GM19035 (cell line): ENCODE results near the gene H19.

ENCODE experiments used
- ATAC-seq: cut with Tn5 transposase; IDR thresholded peaks from one replicate; pipeline ENCODE4 v1.9.1; 2021; ENCODE audit not compliant: unreplicated experiment

H19 gene

DNA sequence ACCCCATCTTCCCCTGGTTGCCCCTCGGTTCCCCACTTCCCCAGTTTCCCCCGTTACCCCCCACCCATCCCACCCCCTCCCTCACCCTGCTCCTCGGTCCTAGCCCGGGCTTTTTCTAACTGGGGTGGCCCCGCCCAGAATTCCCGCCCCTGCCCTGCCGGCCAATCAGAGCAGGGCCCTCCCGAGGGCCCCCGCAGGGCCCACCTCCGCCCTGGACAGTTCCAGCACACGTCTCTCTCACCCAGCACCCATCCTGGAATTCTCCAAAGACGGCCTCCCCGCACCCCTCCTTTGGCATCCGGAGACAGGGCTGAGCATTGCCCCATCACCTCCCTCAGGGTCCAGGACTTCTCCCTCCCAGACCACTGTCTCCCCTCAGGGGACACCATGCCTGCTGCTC is at the start of gene H19:
Gene H19 (minus strand): TSS at position 88 of the 400 bp plus-strand sequence.
- ATAC-seq = no peak

- no peak for ATAC-seq
Measured at GRCh38 chr11:2041963-2042362, 44.3 kb upstream of the H19 start.

DNA sequence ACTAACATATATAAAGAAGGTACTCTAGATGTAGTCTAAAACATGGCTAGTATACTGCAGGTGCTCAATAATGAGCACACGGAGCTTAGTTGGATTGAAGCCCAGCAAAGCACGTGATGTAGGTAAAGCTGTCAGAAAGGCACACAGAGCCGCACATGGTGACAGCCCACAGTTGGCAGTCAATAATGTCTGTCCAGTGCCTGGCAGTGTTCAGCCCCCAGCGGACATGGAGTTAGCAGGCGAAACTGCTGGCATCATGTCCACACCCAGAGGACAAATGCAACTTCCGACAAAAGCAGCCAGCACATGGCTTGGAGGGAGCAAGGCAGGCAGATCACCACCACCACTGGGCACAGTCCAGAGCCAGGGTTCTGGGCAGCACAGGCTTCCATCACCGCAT is 43.5 kb upstream of the H19 start:
- no peak for ATAC-seq

- no peak for ATAC-seq
Measured at GRCh38 chr11:2039198-2039759, 41.6 kb upstream of the H19 start.

DNA sequence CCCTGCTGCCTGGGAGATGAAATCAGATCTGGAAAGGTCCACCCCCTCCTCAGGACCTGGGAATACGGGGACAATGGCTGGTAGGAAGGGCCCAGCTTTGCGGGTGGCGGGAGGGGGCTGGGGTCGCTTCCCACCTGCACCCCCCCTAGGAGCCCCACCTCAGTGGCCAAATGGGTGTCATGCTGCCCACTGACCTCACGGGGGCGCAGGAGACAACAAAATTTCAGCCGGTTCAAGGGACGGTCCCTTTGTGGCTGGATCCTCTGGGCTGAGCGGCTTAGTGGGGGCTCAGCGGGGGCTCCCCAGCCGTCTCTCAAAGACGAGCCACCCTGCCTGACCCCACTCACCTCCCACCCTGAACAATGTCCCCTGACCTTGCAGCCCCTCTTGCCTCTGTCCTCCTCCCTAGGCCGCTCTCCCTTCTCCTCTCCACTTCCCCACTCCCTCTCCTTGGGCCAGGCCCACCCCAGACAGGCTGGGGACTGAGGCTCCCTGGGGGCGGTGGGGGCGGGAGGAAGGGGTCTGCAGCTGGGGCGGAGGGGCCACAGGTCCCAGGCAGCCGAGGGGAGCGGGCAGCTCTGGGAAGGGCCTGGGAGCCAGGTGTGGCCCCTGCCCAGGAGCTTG is 39.3 kb upstream of the H19 start:
- ATAC-seq = no peak

GRCh38 chr11:2035382-2035781 is 37.7 kb upstream of the H19 start:
- ATAC-seq = no peak

DNA sequence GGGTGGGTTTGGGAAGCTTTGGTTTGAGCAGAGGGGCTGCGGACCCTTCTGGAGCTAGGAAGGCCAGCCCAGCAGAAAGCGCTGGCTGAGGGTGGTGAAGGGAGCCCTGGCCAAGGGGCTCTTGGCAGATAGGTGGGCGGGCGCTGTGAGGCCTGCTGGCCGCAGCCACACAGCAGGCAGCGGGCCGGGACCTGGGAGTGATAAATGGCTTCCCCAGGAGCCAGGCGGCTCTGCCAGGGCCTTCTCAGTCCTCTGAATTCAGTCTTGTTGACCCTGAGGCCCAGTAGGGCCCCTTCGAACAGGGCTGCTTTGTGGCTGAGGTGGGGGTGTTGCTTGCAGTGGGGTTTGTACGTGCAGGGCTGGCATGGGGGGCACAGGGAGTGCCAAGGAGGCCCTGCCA is 33.4 kb upstream of the H19 start:
- ATAC-seq = no peak

DNA sequence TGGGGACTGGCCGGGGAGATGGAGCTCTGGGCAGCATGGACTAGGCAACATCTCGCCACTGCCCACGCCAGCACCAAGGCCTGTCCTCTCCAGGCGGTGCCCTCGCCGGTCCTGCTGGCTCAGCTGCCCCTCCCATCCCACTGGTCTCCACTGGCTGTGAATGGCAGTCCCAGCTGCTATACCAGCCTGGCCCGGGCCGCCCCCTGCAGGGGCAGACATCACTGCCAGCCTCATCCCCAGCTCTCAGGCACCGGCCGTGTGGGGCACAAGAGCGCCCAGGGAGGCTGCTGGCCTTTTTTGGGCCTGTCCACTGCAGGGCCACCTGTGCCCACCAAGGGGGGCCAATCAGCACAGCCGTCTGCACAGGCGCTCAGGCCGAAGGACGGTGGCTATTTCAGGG is 30.1 kb upstream of the H19 start:
- ATAC-seq = no peak

DNA sequence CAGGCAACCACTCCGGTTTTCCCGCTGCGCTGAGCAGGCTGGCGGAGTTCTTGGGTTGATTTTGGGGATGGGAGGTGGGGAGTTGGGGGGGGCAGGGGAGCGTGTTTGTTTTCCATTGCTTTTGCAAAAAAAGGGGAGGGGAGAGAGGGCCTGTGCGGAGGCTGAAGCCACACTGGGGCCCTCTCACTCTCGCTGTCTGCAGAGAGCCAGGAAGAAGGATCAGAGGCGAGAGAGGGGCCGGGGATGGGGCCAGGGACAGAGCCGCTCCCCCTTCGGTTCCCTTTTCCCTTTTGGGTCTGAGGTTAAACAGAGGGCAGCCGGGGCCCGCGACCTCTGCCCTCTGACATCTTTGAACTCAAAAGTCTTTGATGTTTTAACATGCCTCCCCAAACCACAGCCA is 17.4 kb upstream of the H19 start:
- no peak for ATAC-seq

DNA sequence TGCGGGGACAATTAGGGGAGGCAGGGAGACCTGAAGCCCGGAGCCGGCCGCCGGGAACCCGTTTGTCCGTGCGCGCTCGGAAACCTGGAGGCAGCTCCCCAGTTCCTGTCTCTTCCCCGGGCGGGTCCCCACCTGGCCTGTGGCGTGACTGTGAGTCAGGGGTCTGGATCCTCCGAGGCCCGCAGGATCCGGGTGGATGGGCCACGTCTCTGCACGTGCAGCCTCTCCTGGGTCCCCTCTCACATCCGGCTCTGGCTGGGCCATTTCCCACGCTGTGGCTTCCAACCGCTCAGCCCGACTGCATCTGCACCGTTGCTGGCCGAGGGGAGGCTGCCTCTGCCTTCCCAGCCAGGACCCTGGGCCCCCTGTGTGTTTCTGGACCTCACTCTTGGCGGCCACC is 14.8 kb upstream of the H19 start:
- no peak for ATAC-seq

DNA sequence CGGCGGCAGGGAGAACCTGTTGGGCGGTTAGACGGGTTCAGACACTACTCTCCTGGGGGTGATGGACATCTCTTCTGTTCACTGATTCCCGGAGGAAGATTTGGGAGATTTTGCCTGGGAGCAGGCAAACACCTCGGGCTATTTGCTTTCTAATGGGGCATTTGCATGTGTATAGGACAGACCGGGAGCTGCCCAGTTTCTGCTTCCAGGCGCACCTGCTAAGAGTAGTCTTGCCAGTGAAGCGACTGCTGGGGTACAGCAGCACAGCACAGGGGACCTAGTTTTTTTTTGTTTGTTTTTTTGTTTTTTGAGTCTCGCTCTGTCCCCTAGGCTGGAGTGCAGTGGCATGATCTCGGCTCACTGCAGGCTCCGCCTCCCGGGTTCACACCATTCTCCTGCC is 6.8 kb upstream of the H19 start:
- no peak for ATAC-seq

GRCh38 chr11:2002807-2003206 is 5.2 kb upstream of the H19 start:
- no peak for ATAC-seq

DNA sequence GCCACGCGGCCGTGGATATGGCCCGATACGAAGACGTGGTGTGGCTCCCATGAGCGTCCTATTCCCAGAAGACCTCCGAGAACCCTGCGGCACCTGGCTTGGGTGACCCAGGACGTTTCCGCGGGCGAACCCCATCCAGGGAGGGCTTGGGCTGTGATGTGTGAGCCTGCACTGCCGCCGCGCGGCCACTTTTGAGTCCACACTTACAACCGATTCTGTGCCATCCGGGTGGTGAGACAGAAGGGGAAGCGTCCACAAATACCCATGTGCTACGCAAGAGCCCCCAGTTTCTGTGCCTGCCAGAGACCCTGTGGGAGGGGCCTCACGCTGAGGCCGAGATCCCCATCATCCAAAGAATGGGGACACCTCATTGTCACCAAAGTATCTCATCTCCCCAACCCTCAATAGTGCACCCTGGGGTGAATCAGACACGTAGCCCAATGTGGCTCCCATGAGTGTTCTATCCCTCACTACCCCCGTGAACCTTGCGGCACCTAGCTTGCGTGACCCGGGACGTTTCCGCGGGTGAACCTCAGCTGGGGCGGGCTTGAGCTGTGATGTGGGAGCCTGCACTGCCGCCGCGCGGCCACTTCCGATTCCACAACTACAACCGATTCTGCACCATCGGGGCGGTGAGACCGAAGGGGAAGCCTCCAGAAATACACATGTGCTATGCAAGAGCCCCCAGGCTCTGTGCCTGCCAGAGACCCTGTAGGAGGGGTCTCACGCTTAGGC is 4.6 kb upstream of the H19 start:
- no peak for ATAC-seq

- ATAC-seq = no peak
Measured at GRCh38 chr11:1998861-1999260, 1.2 kb upstream of the H19 start.

DNA sequence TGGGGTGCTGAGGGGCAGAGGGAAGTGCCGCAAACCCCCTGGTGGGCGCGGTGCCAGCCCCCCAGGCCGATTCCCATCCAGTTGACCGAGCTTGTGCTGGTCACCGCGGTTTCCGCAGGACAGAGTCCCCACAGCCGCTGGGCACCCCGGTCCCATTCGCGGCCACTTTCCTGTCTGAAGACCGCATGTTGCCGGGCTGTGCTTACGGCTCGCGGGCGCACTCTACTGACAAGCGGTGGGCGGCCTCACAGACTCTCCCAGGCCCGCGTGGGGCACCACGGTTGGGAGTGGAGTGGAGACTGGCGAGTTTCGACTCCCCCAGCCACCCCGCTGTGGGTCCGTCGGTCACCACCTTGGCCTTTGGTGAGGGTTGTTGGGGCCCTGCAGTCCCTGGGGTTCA is 648 bp upstream of the H19 start:
- no peak for ATAC-seq

DNA sequence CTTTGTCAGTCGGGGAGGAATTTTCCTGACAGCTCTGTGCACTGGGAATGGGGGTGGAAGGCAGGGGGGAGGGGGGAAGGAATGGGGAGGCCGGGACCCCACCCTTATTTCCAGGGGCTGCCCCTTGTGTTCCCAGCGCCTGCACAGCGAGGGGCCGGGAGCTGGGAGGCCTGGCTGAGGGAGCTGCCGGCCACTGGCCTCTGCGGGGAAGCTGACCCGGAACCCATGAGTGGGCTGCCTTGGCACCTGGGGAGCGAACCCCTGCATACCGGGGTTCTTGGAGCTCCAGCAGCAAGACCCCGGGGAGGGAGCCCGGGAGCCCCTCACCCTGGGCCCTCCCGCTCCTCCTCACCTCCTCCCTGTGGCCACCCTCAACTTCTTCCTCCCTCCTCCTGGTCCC is 3.5 kb downstream of the H19 start:
- ATAC-seq = no peak

GRCh38 chr11:1992111-1992510 is 5.5 kb downstream of the H19 start:
- no peak for ATAC-seq

DNA sequence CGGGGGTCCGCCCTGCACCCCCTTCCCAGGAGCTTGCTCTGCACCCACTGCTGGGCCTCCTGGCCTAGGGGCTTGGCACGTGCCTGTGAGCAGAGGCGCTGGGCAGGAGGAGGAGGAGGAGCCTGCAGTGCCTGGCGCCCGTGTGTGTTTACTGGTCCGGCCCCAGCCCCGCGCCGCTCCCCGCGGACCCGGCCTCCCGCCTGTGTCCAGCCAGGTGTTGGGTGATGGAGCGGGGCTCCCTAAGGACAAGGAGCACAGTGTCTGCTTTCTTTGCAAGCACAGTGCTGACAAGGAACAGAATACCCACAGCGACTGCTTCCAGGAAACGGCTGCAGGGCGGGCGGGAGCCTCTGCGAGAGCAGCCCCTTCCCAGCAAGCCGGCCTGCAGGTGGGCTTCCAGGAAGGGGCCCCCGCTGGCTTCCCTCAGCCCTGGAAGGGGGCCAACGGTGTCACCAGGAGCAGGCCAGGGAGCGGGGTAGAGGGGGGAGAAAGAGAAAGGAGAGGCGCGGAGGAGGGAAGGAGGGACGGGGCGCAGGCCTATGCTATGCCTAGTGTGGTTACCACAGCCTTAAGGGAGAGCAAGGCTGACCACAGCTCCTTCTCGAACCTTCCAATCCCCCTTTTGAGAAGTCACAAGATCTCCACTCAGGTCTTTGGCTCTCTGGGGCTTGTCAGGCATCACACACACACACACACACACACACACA is 6.6 kb downstream of the H19 start:
- no peak for ATAC-seq

- no peak for ATAC-seq
Measured at GRCh38 chr11:1989953-1990352, 7.7 kb downstream of the H19 start.

- ATAC-seq = no peak
Measured at GRCh38 chr11:1988667-1989317, 8.8 kb downstream of the H19 start.

- no peak for ATAC-seq
Measured at GRCh38 chr11:1988174-1988573, 9.5 kb downstream of the H19 start.

GRCh38 chr11:1987024-1987423 is 10.6 kb downstream of the H19 start:
- no peak for ATAC-seq
